Kidney epithelial cell (primary cell): ENCODE results near the gene ZNF106. TPM values are rescaled to one million over a fixed set of nuclear protein-coding genes. Genes with fewer than 3 reads are reported as not detected.

Source experiments
- DNase-seq: peaks from one replicate; pipeline ENCODE4 v3.0.0-alpha.2; 2010; ENCODE audit warnings: low read depth
- H3K27me3 ChIP-seq: 2 replicates; pipeline ENCODE4 v1.6.0; 2011; ENCODE audit warnings: low read length; ENCODE audit not compliant: control insufficient read depth, insufficient read depth
- H3K36me3 ChIP-seq: 2 replicates; pipeline ENCODE4 v1.5.1; 2011; ENCODE audit warnings: low read length; ENCODE audit not compliant: control insufficient read depth, insufficient read depth
- H3K4me3 ChIP-seq: 2 replicates; pipeline ENCODE4 v1.5.1; 2011; ENCODE audit warnings: low read depth, mild to moderate bottlenecking, control low read depth, low read length
- CTCF ChIP-seq: IDR thresholded peaks from 2 replicates; pipeline ENCODE4 v1.5.1; 2011; ENCODE audit warnings: mild to moderate bottlenecking, moderate library complexity, low read length, control low read depth, inconsistent platforms; ENCODE audit not compliant: insufficient read depth, poor library complexity, severe bottlenecking
- total RNA-seq: library from RNA; depleted of rRNA; stranded (reverse); fragments of >200 nt; gene quantifications from 2 replicates; pipeline ENCODE4 v1.2.3, GENCODE V29; 2015

ZNF106 gene
- total RNA-seq, 1 donor from 2014 or later: 32.5 TPM

- no peak overlapping the region for H3K4me3 ChIP-seq
- H3K27me3 ChIP-seq: no peaks in the 10 kb centered on the region
Observed at GRCh38 chr15:42394106-42394505, 96.8 kb downstream of the ZNF106 start.

GRCh38 chr15:42392309-42393024, 98.5 kb downstream of the ZNF106 start:
- H3K27me3 ChIP-seq: no peaks in the 10 kb centered on the region
- H3K4me3 ChIP-seq: no peak overlapping the region
- DNase-seq: no peak
- no peak for TF ChIP-seq CTCF
- H3K36me3 ChIP-seq: no peaks in the 10 kb centered on the region

More at GRCh38 chr15:42394106-42394505, 96.8 kb downstream of the ZNF106 start:
- no peaks in the 10 kb centered on the region for H3K36me3 ChIP-seq
- TF ChIP-seq CTCF: no peak
- no peak for DNase-seq

GRCh38 chr15:42387603-42388002, 103.3 kb downstream of the ZNF106 start:
- no peaks in the 10 kb centered on the region for H3K27me3 ChIP-seq
- no peak overlapping the region for H3K4me3 ChIP-seq
- DNase-seq: no peak
- TF ChIP-seq CTCF: no peak
- no peaks in the 10 kb centered on the region for H3K36me3 ChIP-seq

- no peaks in the 10 kb centered on the region for H3K36me3 ChIP-seq
Observed at GRCh38 chr15:42385980-42386700, 104.8 kb downstream of the ZNF106 start.

GRCh38 chr15:42385206-42385979, 105.5 kb downstream of the ZNF106 start:
- DNase-seq: no peak
- no peak overlapping the region for H3K4me3 ChIP-seq
- H3K36me3 ChIP-seq: no peaks in the 10 kb centered on the region
- peak; percentile 77 for TF ChIP-seq CTCF
- H3K27me3 ChIP-seq: no peaks in the 10 kb centered on the region

More at GRCh38 chr15:42385980-42386700, 104.8 kb downstream of the ZNF106 start:
- no peak for DNase-seq
- Histone ChIP-seq H3K4me3 (no peak overlapping the region), H3K27me3 (no peaks in the 10 kb centered on the region)
- no peak for TF ChIP-seq CTCF
